Thoracic aorta (tissue), 2 donors: Measurements from ENCODE around the gene RAB1B. TPM values are rescaled to one million over a fixed set of nuclear protein-coding genes. Genes with fewer than 3 reads are reported as not detected.
"Not testable (repeated sequence)": the region's sequence is repeated elsewhere in the genome, so short reads cannot be mapped to it uniquely, and the experiment has no call there.

Source experiments
- ATAC-seq: fragments of 150-250 bp; one replicate; pipeline ENCODE4 v1.8.0; 2017; ENCODE audit warnings: low read depth; ENCODE audit not compliant: insufficient number of reproducible peaks, low FRiP score
- DNase-seq: peaks from one replicate; pipeline ENCODE4 v3.0.0-alpha.2; 2020; ENCODE audit warnings: low spot score
- H3K27ac ChIP-seq, 2 donors: fragments of 200-600 bp; sonication (generic); 1 replicate in 1 of 2; 2 replicates in 1 of 2; pipeline ENCODE4 v1.5.1; 2016; ENCODE audit warnings: mild to moderate bottlenecking in 2 of 2, moderate library complexity in 2 of 2
- H3K27me3 ChIP-seq: fragments of 200-600 bp; sonication (generic); replicated peaks from 2 replicates; pipeline ENCODE4 v1.6.0; 2016; ENCODE audit warnings: mild to moderate bottlenecking; ENCODE audit not compliant: insufficient read depth
- H3K36me3 ChIP-seq: fragments of 200-600 bp; sonication (generic); one replicate; pipeline ENCODE4 v1.5.1; 2016
- H3K4me1 ChIP-seq, 2 donors: fragments of 200-600 bp; sonication (generic); 1 replicate in 1 of 2; 2 replicates in 1 of 2; pipeline versions ENCODE4 v1.5.1 to v1.6.0; 2016; ENCODE audit warnings: low read depth in 2 of 2, mild to moderate bottlenecking in 1 of 2; ENCODE audit not compliant: control insufficient read depth in 1 of 2
- H3K4me3 ChIP-seq: fragments of 200-600 bp; sonication (generic); 2 replicates; pipeline ENCODE4 v1.5.1; 2016; ENCODE audit warnings: mild to moderate bottlenecking
- H3K9me3 ChIP-seq: fragments of 200-600 bp; sonication (generic); 2 replicates; pipeline ENCODE4 v1.5.1; 2016
- total RNA-seq, 2 donors: library from RNA; depleted of rRNA; stranded (reverse); fragments of >200 nt; gene quantifications; one replicate each; pipeline versions ENCODE4 v1.1.0 to v1.2.3, GENCODE V29; 2016
- TF ChIP-seq, protein P1 (sequence below): fragments of 200-600 bp; sonication (generic); IDR thresholded peaks from one replicate; pipeline ENCODE4 v1.5.1; 2019; ENCODE audit warnings: antibody characterized with exemption

The RAB1B gene
- total RNA-seq, 2 donors from 2014 or later = 57.2 to 96.0 TPM

DNA sequence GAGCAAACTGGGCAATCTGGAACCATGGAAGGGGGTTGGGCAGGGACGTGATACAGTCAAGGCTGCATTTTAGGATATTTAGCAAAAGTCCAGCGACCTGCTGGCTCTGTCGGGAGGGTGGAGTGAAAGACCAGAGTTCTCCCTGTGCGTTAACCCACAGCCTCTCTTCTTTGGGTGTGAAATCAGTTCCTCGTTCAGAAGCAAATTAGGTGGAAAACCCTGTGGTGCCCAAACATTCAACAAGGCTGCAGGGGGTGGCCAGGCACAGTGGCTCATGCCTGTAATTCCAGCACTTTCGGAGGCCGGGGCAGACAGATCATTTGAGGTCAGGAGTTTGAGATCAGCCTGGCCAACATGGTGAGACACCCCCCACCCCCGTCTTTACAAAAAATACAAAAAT, 29.2 kb downstream of the RAB1B start:
- H3K36me3 ChIP-seq = no peaks in the 10 kb centered on the region
- DNase-seq (no peak), ATAC-seq (no peak)
- no peak overlapping the region for H3K27ac ChIP-seq
- no peaks in the 10 kb centered on the region for H3K27me3 ChIP-seq
- TF ChIP-seq, protein P1, sequence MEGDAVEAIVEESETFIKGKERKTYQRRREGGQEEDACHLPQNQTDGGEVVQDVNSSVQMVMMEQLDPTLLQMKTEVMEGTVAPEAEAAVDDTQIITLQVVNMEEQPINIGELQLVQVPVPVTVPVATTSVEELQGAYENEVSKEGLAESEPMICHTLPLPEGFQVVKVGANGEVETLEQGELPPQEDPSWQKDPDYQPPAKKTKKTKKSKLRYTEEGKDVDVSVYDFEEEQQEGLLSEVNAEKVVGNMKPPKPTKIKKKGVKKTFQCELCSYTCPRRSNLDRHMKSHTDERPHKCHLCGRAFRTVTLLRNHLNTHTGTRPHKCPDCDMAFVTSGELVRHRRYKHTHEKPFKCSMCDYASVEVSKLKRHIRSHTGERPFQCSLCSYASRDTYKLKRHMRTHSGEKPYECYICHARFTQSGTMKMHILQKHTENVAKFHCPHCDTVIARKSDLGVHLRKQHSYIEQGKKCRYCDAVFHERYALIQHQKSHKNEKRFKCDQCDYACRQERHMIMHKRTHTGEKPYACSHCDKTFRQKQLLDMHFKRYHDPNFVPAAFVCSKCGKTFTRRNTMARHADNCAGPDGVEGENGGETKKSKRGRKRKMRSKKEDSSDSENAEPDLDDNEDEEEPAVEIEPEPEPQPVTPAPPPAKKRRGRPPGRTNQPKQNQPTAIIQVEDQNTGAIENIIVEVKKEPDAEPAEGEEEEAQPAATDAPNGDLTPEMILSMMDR = no peak
- H3K4me3 ChIP-seq = no peak overlapping the region
- no peaks in the 10 kb centered on the region for H3K4me1 ChIP-seq
- no peaks in the 10 kb centered on the region for H3K9me3 ChIP-seq

DNA sequence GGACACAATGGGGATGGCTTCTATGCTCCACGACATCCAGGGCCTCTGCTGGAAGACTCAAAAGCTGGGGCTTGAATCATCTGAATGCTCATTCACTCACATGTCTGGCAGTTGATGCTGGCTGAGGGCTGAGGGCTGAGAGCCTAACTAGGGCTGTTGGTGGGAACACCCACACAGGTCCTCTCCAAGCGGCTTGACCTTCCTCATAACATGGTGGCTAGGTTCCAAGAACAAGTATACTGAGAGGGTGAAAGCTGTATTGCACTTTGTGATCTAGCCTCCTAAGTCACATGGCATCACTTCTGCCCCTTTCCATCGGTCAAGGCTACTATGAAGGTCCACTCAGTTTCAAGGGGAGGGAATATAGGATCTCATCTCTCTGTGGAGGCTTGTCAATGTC, 30.7 kb downstream of the RAB1B start:
- Histone ChIP-seq H3K9me3 (no peaks in the 10 kb centered on the region), H3K4me1 (no peaks in the 10 kb centered on the region), H3K36me3 (no peaks in the 10 kb centered on the region), H3K27me3 (no peaks in the 10 kb centered on the region), H3K27ac (no peak overlapping the region), H3K4me3 (no peak overlapping the region)
- DNase-seq (no peak), ATAC-seq (no peak)
- TF ChIP-seq, protein P1 = no peak

DNA sequence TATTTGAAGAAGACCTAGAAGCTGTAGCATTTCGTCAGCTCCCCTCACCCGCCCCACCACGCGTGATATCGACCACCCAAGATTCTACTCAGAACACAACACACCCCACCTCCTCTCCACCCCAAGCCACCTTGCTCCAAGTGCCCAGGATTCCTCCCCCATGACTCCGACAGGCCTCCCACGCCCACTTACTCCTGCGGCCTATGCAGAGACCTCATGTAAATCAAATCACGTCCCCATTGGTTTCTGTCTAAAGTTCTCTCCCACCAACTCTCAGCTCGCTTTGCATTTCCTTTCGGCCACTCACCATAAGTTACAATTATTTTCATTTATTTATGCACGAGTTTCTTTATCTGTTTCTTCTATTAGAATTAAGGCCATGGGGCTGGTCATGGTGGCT, 34.2 kb downstream of the RAB1B start:
- Histone ChIP-seq H3K27me3 (no peaks in the 10 kb centered on the region), H3K4me1 (no peaks in the 10 kb centered on the region), H3K4me3 (no peak overlapping the region), H3K9me3 (no peaks in the 10 kb centered on the region), H3K27ac (no peak overlapping the region), H3K36me3 (no peaks in the 10 kb centered on the region)
- no peak for DNase-seq
- ATAC-seq = no peak
- TF ChIP-seq, protein P1 = no peak

DNA sequence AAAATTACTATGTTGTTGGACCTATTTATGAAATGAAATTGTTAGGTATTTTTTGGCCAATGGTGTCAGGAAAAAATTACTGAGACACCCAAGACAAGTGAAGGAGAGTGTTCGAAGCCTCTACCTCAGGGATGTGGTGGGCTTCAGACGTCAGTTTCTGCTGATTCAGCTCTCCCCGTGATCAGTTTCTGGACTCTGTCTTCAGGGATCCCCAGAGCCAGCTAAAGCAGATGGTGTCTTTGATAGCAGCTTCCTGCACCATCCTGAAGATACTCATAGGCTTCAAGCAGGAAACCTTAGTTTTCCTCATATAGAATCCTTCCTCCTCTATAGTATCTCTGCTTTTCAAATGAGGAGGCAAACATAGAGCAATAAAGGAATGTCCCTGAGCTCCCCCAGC, 41.0 kb downstream of the RAB1B start:
- ATAC-seq = no peak
- no peaks in the 10 kb centered on the region for H3K36me3 ChIP-seq
- H3K4me1 ChIP-seq = peaks cover 0 to 10% of the 10 kb centered on the region in 2 donors
- TF ChIP-seq, protein P1 = no peak
- H3K9me3 ChIP-seq = no peaks in the 10 kb centered on the region
- DNase-seq = no peak
- no peak overlapping the region for H3K27ac ChIP-seq
- peaks cover 2% of the 10 kb centered on the region for H3K27me3 ChIP-seq
- H3K4me3 ChIP-seq = no peak overlapping the region

DNA sequence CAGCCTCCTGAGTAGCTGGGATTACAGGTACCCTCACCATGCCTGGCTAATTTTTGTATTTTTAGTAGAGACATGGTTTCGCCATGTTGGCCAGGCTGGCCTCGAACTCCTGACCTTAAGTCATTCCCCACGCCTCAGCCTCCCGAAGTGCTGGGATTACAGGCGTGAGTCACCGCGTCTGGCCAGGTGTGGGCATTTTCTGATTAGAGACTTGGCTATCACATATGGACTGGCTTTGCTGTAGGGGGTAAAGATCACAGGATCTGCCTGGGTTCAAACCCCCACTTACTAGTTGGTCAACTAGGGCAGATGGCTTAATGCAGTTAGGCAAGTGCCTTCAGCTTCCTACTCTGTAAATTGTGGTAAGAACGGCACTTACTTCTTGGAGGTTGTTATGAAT, 41.9 kb downstream of the RAB1B start:
- H3K27me3 ChIP-seq = peaks cover 5% of the 10 kb centered on the region
- TF ChIP-seq, protein P1 = no peak
- ATAC-seq = no peak

DNA sequence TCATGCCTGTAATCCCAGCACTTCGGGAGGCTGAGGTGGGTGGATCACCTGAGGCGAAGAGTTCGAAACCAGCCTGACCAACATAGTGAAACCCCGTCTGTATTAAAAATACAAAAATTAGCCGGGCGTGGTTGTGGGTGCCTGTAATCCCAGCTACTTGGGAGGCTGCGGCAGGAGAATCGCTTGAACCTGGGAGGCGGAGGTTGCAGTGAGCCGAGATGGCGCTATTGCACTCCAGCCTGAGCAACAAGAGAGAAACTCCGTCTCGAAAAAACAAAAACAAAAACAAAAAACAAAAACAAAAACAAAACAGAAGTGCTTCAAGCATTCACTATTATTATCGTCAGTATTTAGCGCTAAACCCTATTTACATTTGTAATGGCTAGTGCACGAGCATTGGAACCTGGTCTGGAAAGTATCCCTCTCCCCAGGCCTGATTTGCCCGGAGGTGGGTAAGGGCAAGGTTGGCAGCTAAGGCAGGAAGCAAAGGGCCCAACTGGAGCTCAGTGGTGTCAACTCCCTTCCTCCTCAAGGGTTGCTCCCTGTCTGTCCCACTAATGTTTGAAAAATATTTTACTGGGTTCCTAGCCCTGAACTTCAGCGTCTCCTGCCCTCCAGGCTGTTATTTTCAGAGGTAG, 42.5 kb downstream of the RAB1B start:
- DNase-seq, H3K4me3 ChIP-seq, ATAC-seq, H3K27ac ChIP-seq, H3K36me3 ChIP-seq, H3K9me3 ChIP-seq, H3K27me3 ChIP-seq: not testable (repeated sequence)
- H3K4me1 ChIP-seq = peaks cover 0 to 16% of the 10 kb centered on the region in 2 donors

More for the DNA sequence above, 41.9 kb downstream of the RAB1B start:
- Histone ChIP-seq H3K4me1 (peaks cover 0 to 10% of the 10 kb centered on the region in 2 donors), H3K36me3 (no peaks in the 10 kb centered on the region), H3K27ac (no peak overlapping the region), H3K9me3 (no peaks in the 10 kb centered on the region), H3K4me3 (no peak overlapping the region)
- no peak for DNase-seq
